ENCODE data around the gene FAM234A.

FAM234A gene

GRCh38 chr16:305916-306626 is 71.5 kb downstream of the FAM234A start:
- no peak for DNase-seq

GRCh38 chr16:306911-307370 is 72.3 kb downstream of the FAM234A start:
- peak; percentile 32 for DNase-seq

- DNase-seq, result peak; percentile 56
Measured at GRCh38 chr16:307691-308312, 73.2 kb downstream of the FAM234A start.

- DNase-seq, result no peak
Measured at GRCh38 chr16:309476-309875, 74.9 kb downstream of the FAM234A start.

- no peak for DNase-seq
Measured at GRCh38 chr16:311725-312124, 77.1 kb downstream of the FAM234A start.

- DNase-seq, result no peak
Measured at GRCh38 chr16:314351-314750, 79.7 kb downstream of the FAM234A start.

- no peak for DNase-seq
Measured at GRCh38 chr16:314795-315299, 80.2 kb downstream of the FAM234A start.

Data from MV-4-11 (cell line).